Middle frontal gyrus (tissue), 1 donor: Measurements from ENCODE around the gene POU2F2.
A peak's percentile ranks its signal among the peaks of the same experiment; 100 is the strongest.

Experiments
- DNase-seq: peaks from one replicate; pipeline ENCODE4 v3.0.0-alpha.2; 2015; ENCODE audit warnings: low spot score; ENCODE audit errors: extremely low spot score

Gene POU2F2

DNA sequence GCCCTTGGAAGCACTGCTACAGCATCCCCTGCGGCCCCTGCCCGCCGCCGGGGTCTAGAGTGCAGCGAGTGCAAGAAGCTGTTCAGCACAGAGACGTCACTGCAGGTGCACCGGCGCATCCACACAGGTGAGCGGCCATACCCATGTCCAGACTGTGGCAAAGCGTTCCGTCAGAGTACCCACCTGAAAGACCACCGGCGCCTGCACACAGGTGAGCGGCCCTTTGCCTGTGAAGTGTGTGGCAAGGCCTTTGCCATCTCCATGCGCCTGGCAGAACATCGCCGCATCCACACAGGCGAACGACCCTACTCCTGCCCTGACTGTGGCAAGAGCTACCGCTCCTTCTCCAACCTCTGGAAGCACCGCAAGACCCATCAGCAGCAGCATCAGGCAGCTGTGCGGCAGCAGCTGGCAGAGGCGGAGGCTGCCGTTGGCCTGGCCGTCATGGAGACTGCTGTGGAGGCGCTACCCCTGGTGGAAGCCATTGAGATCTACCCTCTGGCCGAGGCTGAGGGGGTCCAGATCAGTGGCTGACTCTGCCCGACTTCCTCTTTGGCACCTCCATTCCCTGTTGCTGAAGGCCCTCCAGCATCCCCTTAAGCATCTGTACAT, 51.4 kb downstream of the POU2F2 start:
- DNase-seq = no peak

DNA sequence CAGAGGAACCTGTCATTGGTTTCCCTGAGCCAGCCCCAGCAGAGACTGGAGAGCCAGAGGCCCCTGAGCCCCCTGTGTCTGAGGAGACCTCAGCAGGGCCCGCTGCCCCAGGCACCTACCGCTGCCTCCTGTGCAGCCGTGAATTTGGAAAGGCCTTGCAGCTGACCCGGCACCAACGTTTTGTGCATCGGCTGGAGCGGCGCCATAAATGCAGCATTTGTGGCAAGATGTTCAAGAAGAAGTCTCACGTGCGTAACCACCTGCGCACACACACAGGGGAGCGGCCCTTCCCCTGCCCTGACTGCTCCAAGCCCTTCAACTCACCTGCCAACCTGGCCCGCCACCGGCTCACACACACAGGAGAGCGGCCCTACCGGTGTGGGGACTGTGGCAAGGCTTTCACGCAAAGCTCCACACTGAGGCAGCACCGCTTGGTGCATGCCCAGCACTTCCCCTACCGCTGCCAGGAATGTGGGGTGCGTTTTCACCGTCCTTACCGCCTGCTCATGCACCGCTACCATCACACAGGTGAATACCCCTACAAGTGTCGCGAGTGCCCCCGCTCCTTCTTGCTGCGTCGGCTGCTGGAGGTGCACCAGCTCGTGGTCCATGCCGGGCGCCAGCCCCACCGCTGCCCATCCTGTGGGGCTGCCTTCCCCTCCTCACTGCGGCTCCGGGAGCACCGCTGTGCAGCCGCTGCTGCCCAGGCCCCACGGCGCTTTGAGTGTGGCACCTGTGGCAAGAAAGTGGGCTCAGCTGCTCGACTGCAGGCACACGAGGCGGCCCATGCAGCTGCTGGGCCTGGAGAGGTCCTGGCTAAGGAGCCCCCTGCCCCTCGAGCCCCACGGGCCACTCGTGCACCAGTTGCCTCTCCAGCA, 52.1 kb downstream of the POU2F2 start:
- DNase-seq = no peak

DNA sequence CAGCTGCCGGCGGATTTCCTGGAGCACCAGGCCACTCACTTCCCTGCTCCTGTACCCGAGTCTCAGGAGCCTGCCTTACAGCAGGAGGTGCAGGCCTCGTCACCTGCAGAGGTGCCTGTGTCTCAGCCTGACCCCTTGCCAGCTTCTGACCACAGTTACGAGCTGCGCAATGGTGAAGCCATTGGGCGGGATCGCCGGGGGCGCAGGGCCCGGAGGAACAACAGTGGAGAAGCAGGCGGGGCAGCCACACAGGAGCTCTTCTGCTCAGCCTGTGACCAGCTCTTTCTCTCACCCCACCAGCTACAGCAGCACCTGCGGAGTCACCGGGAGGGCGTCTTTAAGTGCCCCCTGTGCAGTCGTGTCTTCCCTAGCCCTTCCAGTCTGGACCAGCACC, 53.0 kb downstream of the POU2F2 start:
- no peak for DNase-seq

DNA sequence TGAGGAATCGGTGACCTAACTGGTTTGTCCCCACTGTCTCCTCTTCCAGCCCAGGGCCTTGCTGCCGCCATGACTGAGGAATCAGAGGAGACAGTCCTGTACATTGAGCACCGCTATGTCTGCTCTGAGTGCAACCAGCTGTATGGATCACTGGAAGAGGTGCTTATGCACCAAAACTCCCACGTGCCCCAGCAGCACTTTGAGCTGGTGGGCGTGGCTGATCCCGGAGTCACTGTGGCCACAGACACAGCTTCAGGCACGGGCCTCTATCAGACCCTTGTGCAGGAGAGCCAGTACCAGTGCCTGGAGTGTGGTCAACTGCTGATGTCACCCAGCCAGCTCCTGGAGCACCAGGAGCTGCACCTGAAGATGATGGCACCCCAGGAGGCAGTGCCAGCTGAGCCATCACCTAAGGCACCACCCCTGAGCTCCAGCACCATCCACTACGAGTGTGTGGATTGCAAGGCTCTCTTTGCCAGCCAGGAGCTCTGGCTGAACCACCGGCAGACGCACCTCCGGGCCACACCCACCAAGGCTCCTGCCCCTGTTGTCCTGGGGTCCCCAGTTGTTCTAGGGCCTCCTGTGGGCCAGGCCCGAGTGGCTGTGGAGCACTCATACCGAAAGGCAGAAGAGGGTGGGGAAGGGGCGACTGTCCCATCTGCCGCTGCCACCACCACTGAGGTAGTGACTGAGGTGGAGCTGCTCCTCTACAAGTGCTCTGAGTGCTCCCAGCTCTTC, 53.5 kb downstream of the POU2F2 start:
- no peak for DNase-seq

DNA sequence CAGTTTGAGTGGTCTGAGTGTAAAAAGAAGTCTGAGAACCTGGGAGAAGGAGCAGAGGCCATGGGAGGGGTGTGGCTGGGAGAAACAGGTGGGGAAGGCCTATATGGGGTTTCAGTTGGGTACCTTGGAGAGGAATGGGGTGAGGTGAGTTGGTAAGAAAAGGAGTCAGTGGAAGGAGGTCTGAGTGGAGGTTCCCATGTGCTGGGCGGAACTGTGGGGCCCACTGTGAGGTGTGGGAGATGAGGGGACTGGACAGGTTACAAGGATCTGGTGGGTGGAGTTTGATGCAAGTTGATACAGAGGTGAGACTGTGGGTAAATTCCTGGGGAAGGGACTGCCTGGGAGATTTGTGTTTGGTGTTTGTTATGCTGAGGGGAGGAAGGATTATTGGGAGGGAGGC, 54.2 kb downstream of the POU2F2 start:
- no peak for DNase-seq

DNA sequence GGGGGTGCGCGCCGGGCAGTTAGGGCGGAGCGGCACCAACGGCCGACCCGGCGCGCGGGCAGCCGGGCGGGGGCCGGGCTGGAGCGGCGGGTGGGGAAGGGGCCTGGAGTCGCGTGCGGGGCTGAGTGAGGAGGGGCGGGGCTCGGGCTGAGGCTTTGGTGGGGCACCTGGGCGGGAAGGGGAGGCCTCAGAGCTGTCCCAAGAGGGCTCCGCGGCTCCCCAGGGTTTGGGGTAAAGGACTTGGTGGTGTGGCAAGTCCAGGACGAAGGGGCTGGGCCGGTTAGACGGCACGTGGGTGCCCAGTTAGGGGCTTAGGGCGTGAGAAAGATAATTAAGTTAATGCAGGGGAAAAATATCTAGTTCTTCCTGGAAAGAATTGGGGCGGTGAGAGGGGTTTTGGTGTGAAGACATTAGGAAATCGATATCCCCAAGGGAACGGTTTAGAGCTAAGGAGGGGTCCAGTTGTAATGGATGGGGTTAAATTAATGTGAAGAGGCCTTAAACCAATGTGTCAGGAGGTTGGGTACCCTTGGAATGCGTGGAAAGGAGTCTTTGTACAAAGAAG, 55.8 kb downstream of the POU2F2 start:
- no peak for DNase-seq

DNA sequence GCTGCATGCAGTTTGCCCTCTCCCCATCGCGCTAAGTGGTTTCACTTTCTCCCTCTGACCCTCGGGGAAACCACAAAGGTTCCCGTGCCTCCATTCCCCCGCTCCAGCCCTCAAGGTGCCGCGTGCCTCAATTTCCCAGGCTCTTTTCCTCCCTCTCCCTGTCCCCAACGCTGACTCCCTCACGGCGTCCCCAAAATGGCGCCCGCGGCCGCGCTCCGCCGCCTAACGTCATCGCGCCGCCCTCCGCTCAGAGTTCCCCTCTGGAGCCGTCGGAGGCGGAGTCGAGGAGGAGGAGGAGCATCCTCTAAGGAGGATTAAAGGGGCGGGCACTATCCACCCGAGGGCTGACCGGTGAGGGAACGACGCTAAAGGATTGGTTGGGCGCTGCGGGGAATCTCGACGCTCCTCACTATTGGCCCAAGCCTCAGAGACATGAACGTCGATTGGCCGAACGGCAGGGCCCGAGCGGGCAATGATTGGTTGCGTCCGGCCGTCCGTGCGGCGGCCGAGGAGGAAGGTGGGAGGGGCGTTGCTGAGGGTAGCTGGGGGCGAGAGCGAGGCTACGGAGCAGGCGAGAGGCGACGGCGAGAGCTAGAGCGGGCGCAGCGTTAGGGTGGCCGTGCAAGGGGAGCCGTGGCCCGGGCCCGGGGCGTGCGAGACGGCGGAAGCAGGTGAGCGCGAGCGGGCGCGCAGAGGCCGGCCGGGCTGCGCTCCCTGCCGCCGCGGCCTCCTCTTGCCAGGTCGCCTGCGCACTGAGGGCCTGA, 56.4 kb downstream of the POU2F2 start, which contains the start of gene ZNF574:
Gene ZNF574 (plus strand): TSS at position 551 of the 764 bp plus-strand sequence. CDS start 2,441 bp downstream, outside the sequence.
- DNase-seq = peak; percentile 98

DNA sequence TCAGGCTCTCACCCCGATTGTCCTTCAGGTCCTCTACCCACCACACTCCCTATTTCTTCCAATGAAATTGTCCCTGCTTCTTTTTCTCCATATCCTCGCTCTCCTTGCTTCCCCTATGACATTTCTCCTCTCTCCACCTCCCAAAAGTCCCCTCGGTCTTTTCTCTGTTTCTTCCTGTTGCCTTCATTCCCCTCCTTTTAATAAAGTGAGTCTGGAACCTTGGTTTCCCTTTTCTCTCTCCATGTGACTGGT, 57.0 kb downstream of the POU2F2 start:
- no peak for DNase-seq

DNA sequence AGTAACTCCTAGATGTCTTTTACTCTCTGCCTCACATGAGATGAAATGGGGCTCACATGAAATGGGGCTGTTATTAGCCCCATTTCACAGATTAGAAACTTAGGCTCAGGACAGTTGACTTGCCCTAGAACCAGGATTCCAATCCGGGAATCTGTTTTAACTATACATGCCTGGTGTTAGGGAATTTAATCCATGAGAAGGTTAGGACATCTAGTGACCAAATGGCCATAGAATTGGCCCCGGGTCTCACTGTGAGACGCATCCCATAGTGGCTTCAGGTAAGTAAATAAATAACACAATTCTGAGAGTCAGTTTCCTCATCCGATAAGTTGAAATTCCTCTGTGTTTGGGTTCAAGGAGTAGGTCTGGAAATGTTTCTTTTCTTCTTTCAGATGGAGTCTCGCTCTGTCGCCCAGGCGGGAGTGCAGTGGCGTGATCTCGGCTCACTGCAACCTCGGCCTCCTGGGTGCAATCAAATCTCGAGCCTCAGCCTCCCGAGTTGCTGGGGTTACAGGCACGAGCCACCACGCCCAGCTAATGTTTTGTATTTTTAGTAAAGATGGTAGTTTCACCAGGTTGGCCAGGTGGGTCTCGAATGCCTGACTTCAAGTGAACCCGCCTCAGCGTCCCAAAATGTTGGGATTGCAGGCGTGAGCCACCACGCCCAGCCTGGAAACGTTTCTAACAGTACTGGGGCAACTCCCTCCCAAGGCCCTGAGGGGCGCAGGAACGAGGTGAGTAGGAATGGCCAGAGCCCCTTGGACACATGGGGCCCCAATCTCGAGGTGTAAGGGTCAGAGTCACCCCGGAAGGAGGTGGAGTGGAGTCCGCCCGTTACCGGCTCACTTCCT, 57.5 kb downstream of the POU2F2 start:
- no peak for DNase-seq

DNA sequence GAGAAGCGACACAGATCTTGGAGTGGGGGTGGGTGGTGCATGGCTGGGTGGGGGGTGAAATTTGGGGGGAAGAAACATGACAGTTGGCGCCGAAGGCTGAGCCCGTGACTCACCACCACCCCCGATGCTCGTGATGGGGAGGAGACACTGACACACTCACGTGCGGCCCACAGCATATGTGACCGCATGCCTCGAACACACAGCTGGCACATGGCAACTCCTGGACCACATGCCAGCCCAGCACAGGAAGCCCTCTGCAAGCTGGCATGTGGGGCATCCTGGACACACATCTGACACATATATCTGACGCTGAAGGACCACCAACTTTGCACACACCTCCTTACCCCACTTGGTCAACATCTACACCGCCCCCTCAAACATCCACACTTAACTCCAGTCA, 61.0 kb downstream of the POU2F2 start:
- DNase-seq = no peak

DNA sequence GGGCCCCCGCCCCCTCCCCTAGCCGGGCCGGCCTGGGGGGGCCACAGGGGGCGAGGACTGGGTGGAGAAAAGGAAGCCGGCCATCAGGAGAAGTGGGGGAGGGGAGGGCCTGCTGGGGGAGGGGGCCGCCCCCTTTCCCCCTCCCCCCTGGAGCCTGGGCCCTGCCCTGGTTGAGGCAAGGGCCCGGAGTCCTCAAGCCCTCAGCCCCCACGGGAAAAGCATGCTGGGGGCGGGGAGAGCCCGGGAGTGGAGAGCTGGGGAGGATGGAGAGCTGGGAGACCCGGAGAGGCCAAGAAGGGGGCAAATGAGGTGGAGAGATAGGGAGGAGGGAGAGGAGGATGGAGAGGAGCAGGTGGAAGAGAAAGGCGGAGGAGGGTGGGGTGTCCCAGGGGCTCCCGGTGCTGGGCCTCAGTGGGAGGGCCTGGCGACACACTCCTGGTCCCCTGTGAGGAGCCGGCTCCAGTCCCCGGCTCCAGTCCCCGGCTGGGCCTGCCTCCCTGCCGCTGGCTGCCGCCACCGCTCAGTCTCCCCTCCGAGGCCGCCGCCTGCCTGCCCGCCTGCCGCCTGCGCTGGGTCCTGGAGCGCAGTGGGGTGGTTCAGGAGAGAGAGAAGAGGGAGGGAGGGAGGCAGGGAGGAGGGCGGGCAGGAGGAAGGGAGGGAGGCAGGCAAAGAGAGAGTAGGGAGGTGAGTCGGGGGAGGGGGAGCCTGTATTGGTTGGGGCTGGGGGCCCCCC, 62.5 kb downstream of the POU2F2 start, which contains the start of gene GRIK5:
Gene GRIK5 (minus strand): TSS at position 588 of the 733 bp plus-strand sequence. CDS start 4,436 bp downstream, outside the sequence.
- peak; percentile 8 for DNase-seq

DNA sequence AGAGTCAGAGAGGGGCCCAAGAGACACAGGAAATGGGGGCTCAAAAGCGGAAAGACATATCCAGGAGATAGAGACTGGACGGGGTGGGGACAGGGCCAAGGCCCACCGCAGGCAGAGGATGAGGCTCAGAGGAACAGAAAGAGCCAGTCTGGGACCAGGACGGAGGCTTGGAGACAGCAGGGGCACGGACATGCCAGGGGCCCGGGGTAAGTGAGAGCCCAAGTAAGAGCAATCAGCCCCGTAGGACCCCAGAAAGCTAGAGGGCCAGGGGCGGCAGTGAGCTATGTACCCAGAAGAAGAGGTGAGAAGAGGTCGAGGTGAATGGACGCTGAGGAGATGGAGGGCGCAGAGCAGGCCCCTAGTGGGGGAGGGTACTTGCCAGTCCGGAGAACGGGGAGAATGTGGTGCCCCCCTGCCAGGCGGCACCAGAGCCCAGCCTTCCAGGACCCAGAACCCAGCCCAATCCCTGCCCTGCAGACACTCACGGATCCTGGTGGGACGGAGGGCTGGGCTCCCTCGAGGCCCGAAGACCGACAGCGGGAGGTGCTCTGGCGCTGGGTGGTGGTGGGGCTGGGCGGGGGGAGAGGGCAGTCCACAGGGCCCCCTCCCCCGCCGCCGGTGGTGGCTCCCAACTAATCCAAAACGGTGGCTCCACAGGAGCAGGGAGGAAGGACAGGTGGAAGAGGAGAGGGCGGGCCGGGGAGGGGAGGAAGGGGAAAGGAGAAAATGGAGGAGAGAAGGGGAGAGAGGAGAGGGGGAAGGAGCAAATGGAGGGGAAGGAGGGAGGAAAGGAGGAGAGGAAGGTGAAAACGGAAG, 63.3 kb downstream of the POU2F2 start:
- no peak for DNase-seq

DNA sequence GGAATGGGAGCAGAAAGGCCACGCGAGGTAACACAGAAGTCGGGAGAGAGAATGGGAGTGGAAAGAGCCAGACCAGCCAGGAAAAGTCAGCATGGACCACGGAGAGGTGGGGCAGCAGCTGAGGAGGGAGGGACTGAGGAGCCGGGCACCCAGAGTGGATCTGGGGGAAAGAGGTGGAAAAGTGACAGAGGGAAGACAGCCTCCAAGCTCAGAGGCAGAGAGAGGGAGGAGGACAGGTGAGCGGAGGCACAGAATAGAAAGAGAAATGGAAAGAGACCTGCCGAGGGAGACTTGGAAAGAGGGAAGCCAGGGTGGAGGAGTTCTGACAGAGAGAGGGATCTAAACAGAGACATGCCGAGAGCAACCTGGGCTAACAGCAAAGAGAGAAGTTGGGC, 63.9 kb downstream of the POU2F2 start:
- DNase-seq = no peak

DNA sequence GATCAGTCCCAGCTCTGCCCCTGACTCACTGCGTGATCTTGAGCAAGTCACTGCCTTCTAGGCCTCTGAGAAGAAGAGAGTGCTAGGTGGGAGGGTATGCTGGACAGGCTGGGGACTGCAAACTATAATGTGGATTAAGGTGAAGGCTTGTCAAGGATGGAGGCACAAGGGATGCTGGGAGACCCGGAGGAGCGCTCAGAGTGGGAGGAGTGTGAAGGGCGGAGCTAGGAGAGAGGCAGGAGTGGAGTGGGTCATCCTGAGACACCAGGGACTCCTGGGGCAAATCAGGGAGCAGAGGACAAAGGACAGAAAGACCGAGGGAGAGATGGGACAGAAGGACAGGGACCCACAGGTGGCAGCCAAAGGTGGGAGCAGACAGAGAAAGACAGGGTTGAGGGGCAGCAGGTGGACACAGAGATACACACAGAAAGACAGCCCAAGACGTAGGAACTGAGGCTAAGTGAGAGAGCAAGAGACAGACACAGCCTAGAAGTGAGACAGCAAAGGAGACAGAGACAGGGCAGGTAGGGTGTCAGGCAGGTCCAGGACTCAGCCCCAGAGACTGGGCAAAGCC, 64.8 kb downstream of the POU2F2 start:
- no peak for DNase-seq

DNA sequence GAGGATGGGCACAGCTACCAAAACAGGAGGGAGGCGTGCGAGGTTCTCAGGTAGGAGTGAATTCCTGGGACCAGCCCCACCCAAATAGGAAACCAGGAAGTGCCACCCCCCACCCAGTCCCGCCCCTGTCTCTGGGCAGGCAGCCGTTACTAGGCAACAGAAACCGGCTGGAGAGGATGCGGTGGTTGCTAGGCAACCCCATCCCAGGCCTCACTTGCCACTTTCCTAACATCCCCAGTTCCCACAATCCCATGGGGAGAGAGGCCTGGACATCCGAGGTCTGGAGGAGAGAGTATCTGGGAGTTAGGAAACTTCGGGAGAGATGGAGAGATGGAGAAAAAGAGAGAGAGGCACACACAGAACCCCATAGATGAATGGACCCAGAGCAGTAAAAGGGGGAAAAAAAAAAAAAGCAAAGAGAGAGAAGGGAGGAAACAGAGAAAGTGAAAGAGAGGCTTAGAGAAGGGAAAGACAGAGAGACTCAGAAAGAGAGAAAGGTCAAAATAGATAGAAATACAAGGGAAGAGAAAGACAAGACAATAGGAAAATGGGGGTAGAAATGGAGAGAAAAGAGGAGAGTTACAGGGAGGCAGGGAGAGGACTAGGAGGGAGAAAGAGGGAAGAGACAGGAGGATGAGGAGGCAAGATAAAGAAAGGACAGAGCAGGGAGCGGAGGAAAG, 66.0 kb downstream of the POU2F2 start:
- peak; percentile 6 for DNase-seq

DNA sequence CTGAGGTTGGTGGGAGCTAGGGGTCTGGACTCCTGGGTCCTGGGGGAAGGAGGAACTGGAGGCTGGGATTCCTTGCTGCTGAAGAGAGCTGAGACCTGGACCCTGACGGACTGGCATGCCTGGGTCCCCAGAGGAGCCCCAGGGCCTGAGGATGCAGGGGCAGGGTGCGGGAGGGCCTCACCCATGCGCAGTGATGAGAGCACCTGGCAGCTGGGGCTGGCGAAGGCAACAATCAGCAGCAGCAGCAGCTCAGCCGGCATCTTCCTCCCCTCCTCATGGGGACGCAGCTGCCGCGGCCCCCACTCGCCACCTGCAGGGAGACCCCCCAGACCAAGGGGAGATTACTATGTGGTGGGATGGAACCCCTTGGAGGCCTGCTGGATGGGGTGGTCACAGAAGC, 66.7 kb downstream of the POU2F2 start:
- no peak for DNase-seq

DNA sequence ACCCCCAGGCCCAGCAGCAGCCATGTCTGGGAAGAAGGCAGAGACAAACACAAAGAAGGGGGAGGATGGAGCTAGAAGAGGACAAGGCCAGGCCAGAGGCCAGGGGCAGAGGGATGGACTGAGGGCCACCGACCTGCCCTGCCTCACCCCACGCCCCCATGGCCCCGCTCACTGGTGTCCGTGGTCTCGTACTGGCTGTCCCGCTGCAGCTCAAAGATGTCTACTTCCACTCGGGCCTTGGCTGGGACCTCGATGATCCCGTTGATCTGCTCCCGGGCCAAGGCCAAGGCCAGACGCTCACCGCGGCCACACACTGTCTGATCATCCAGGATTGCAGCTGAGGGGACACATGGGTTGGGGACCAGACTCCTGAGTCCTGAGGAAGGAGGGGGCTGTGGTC, 67.2 kb downstream of the POU2F2 start:
- DNase-seq = no peak

DNA sequence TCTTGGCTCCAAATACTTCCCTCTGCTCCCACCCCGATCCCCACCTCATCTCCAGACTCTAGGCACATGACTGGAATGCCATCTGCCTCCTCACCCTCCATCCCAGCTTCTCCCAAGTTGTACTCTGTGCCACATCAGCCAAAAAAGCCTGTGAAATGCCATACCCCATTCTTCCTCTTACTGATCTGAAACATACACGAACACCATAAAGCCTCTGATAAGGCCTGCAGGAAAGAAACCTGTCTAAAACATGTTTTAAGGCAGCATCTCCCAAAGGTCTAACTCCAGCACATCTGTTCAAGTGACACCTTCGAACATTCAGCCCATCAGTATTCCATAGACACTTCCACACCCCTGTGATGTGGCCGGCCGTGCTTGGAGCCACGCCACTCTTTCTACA, 67.8 kb downstream of the POU2F2 start:
- DNase-seq = no peak
